HG02840 (cell line): Measurements from ENCODE around the gene SRSF11.

ENCODE experiments used
- ATAC-seq: cut with Tn5 transposase; IDR thresholded peaks from one replicate; pipeline ENCODE4 v1.9.1; 2021; ENCODE audit warnings: mild to moderate bottlenecking, moderate library complexity, moderate number of reproducible peaks; ENCODE audit not compliant: unreplicated experiment, low FRiP score

SRSF11 gene

DNA sequence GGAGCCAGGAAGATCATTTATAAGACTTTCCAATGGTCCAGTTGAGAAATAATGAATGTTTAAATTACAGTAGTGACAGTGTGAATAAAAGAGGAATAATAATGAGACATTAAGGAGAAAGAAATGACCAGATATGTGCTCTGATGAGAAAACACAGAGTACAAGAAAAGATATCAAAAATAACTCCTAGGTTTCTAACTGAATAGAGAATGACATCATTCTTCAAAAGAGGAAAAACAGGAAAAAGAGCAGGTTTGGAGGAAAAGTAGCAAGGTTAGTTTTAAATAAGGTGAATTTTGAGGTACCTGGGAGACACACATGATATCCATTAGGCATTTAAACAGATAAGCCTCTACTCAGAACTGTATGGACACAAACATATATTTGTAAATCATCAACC lies 78.3 kb downstream of the SRSF11 start:
- ATAC-seq, result no peak
